GM21367 (cell line): ENCODE results near the gene NAA40.

Experiments
- ATAC-seq: cut with Tn5 transposase; IDR thresholded peaks from one replicate; pipeline ENCODE4 v1.9.1; 2021; ENCODE audit not compliant: unreplicated experiment

NAA40 gene

GRCh38 chr11:63912678-63913077 is 26.1 kb upstream of the NAA40 start:
- ATAC-seq: no peak

- no peak for ATAC-seq
These were observed 24.7 kb upstream of the NAA40 start for GRCh38 chr11:63913866-63914830.

- no peak for ATAC-seq
These were observed 23.7 kb upstream of the NAA40 start for GRCh38 chr11:63914896-63915691.

DNA sequence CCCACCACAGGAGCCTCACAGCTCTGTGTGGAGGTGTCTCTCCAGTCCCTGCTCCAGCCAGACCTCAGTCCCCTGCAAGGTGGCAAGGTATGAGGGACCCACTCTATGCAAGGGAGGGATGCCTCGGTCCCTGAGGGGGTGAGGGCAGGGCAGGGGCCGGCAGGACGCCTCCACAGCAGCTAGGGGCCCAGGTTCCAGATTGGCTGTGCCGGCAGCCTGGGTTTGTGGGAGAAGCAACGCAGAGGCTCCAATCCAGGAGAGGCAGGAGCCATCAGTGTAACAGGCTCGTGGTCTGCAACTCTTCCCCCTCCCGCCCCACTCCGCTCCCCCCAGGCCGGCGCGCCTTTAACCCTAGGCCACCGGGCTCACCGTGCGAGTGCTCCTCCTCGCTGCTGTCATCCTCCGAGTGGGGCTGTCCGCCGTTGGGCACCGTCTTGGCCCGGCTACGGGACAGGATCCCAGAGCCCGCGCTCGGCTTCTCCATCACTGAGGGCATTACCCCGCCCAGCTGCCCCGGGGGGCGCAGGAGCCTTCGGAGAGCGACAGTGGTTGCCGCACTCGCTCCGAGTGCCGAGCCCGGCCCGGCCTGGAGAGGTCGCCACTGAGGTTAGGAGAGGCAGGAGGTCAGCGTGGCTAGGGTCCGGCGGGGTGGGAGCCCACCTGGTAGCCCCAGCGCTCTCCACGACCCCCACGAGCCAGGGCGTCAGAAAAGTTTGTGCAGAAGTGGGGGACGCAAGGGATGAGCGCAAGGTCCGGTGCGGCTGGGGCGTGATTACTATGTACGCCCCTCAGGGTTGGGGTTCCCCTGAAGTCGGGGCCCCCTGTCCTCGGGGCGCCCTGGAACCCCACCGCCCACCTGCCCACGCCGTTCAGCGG is 22.6 kb upstream of the NAA40 start:
- no peak for ATAC-seq

- no peak for ATAC-seq
These were observed 21.7 kb upstream of the NAA40 start, which contains the start of gene RCOR2 for GRCh38 chr11:63916837-63917691. Gene RCOR2, minus strand, starts transcription at chr11:63917164. Its CDS starts 708 bp downstream, at chr11:63916456.

GRCh38 chr11:63917692-63918506 is 20.9 kb upstream of the NAA40 start:
- no peak for ATAC-seq

GRCh38 chr11:63918507-63919191 is 20.2 kb upstream of the NAA40 start:
- no peak for ATAC-seq

GRCh38 chr11:63919267-63920125 is 19.3 kb upstream of the NAA40 start:
- no peak for ATAC-seq

GRCh38 chr11:63920126-63920938 is 18.5 kb upstream of the NAA40 start:
- no peak for ATAC-seq

DNA sequence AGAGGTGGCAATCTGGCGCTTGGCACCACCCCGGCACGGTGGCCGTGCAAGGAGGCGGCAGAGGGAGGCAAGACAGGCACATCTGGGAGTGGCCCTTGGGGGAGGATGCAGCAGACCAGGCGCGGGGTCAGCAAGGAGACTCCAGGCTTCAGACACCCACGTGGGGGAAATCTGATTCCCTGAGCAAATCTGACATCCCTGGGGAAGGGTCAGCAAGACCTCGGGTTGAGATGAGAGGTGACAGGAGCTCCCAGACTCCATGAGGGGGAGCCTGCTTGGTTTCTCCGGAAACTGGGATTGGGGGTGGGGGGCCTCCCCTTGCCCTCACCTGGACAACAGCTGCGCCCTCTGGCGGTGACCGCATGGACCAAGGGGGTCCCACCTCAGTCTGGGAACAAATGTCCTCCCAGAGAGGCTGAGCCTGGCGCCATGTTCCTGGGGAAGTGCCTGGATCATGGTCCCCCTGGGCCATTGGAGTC is 17.8 kb upstream of the NAA40 start:
- ATAC-seq: no peak

DNA sequence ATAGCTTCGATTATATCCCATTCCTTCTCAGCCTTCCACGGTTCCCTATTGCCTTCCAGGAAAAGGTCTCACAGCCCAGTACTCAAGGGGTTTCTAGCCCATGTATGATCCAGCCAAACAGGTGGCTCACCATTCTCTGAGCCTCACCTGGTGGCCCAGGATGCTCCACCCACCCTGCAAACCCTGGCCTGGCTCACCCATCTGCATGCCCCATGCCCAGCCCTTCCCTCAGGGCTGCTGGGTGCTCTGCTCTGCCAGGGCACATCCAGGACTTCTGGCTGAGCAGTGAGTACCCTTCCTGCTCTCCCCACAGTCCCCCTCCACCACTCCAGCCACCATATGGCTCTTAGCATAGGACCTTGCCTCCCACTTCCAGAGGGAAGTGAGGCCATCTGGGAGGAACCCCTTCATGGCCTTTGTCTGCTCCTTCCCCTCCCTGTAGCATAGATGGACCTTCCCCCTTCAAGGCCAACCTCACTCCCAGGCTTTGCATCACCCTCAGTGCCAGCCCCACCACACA is 16.1 kb upstream of the NAA40 start:
- ATAC-seq: no peak

DNA sequence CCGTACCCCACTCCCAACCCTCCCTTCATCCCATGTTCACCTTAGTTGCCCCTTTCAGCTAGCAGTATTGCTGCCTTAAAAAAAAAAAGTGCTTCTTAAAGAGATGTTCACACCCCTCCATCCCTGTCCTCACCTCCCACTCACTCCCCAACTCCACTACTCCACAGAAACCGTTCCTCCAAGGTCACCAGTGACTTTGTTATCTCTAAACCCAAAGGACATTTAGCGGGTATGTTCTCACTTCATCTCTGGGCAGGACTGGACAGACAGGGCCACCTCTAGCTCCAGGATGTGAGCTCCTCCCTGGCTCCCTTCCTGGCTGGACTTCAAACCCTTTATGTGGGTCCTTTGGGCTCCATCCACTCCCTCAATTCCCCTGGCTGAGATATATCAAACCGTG is 15.5 kb upstream of the NAA40 start:
- no peak for ATAC-seq

- ATAC-seq: no peak
These were observed 9.2 kb upstream of the NAA40 start for GRCh38 chr11:63929616-63930015.

DNA sequence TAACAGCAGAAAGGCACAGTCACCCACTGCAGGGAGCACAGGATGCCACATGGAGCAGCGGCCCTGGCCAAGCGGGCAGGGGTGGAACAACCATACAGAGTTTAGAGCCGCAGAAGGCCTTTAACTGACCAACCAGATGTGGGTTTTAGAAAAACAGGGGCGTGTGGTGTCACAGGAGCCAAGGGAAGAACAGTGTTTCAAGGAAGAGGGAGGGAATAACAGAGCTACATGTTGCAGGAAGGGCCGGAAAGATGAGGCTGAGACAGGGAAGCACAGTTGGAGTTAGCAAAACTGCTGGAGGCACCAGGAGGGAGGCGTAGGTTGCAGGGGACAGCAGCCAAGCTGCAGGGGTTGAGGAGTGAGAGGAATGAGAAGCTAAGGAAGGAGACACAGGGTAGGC is 7.8 kb upstream of the NAA40 start:
- no peak for ATAC-seq

DNA sequence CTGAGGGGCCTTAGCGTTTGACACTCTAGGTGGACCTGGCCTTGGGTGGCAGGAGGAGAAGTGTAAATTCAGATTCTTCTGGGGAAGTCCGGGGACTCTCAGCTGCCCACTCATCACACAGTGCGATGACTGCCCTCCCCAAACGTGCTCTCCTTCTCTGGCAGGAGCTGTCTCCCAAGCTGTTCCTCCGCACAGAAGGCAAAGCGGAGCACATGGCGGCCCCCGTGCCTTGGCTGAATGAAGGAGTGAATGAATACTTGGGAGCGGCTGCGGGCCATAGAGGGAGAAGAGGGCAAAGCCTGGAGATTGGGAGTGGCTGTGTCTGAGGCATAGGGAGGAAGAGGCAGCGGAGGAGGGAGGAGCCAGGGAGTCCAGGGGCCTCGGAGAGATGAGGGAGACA is 6.9 kb upstream of the NAA40 start:
- ATAC-seq: no peak

DNA sequence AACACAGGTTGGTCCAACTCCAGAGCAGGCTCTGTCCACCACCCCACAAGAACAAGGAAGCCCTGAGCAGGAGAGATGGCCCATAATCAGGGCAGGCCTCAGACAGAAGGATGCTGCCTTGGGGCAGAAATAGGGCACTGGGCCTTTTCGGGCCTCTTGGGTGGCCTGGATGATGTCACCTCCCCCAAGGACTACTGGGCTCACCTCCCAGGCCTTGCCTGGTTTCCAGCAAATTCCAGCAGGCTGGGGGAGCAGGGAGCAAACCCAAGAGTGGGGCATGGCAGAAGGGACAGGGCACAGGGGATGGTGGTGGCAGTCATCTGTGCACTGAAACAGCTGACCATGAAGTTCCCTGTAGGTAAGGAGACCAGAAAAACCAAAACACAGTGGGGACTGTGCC is 5.3 kb upstream of the NAA40 start:
- no peak for ATAC-seq
